Fibroblast of gingiva (primary cell): Measurements from ENCODE around the gene MED15.

ENCODE experiments used
- DNase-seq: peaks from one replicate; pipeline ENCODE4 v3.0.0-alpha.2; 2011; ENCODE audit warnings: low read depth

Gene MED15

DNA sequence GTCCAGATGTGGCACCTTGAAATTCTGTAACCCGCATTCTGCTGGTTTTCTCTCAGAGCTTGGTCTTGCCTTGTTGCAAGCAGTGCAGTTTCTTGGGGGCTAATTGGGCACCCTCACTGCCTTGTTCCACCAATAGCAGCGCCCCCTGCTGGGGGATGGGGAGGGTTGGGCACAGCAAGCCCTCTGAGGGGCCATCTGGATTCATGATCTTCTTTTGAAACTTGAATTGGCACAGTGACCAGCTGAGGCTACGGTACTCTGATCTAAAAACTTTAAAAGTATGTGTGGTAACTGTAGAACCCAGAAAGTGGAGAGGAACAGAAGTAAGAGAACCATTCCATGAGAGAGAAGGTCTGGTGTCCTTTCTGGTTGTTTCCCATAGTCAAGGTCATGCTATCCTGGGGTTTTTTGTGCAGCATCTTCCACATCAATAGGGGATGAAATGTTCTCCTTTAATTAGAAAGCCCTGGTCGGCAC is 64.2 kb downstream of the MED15 start:
- DNase-seq, result peak; percentile 30

DNA sequence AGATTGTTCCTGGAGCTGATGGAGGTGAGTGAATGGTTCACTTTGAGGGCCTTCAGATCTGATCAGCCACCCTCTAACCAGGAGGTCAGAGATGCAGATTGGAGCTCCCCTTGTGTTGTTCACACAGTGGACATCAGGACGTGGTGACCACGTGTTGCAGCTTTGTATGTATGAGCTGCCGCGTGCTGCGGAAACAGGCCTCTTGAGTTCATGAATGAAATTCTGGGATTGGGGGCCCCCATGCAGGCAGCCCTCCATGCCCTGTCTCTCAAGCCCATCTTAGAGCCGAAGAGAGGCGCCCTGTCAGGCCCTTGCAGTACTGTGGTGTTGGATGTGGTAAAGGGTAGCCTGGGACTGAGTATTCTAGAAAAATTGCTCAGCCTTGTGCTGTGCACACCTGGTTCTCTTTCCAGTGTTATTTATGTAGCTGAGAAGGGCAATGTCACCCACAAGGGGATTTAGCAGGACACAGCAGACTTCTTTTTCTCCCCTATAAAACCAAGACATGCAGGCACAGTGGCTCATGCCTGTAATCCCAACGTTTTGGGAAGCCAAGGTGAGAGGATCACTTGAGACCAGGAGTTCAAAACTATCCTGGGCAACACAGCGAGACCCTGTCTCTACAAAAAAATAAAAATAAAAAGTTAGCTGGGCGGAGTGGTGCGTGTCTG is 64.9 kb downstream of the MED15 start:
- no peak for DNase-seq

DNA sequence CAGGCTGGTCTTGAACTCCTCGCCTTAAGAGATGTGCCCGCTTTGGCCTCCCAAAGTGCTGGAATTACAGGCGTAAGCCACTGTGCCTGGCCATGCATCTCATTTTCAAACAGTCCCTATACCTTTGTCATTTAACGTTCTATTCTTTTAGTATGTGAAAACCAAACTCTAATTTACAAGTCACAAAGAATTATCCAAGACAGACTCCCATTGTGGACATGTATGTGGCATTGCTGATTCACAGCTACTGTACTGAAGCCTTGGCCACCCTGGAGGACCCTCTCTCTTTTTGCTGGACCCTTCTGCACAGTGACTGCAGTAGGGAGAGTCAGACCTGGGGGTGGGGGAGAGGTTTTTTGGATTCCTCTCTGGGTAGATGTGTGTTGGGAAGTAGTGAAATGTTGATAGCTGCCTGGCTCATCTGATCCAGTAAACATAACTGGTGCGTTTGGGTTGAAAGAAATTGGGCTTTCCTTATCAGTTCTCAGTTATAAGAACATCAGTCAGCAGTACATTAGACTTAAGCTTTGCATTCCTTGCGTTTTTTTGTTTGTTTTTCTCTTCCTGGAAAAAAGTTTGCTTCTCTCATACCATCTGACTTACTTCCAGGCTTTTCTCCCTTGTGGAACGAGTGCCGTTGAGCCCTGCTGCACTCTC is 65.9 kb downstream of the MED15 start:
- no peak for DNase-seq

DNA sequence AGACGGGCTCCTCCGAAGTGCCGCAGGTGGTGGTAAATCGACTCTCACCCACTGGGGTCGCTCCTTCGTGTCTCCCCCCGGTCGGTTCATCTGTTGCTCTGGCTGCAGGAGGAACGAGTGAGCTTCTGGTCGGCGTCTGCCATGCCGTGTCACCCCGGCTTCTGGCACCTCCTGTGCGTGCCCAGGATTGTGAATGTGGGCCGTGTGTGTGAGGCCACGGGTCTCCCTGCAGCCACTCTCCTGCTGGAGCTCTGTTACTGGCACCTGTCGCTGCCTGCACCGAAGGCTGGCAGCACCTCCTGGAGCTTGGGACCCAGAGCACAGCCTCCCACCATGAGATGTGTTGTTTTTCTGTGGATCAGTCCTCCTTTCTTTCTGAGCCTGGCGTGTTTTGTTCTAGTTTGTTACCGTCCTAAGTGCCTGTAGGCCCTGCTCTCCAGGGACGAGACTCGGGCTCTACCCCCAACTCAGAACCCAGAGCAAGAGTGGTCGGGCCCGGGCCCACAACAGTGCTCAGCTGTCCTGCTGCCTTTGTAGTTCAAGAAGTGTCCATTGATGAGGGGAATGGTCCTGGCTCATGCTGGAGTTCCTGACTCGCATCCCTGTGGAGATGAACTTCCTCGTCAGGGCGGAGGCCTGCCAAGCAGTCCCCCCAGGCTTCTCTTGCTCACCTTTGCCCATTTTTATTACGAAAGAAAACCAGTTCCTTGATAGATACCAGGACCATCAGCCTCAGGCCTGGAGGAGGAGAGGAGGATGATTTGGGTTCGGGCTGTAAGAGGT is 66.6 kb downstream of the MED15 start:
- no peak for DNase-seq

DNA sequence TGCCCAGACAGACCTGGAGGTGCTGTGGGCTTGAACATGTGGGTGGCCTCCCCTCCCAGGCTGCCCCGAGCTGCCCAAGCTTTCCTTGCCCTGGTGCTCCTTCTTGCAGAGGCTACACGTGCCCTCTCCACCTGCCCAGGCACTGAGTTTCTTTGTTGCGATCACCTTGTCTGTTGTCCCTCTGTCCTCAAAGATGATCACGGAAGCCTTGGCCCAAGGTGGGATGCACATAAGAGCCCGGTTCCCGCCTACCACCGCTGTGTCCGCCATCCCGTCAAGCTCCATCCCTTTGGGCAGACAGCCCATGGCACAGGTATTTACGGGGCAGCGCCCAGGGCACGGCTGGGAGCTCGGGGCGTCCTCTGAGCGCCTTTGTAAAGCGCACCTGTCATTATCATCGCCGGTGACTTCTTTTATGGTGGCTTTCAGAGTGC is 67.5 kb downstream of the MED15 start:
- DNase-seq, result no peak

DNA sequence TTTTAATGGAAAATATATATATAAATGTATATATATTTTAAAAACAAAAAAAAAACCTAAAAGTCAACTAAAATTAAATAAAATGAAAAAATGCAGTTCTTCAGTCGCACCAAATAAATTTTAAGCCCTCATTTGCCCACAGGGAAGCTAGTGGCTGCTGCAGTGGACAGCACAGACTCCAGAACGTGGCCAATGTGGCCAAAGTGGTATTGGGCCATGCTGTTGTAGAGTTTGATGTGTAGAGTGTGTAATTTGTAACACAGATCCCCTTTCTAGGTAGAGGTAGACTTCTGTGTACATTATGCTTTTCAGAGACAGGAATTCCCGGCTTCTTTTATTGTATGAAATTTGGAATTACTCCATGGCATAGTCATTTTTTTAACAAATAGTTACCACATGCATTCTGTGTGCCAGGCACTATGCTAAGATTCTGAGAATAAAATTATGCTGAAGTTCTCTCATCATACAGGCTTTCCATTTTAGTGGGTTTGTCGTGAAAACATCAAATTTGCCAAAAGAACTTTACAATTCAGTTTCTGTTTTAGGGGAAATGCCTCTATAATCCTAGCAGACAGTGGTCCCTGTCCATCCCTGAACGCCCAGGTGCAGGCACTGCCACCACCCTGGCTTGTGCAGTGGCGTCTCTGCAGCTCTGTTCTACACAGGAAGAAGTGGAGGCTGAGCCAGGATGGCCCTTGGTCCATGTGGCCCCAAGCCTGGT is 68.5 kb downstream of the MED15 start:
- no peak for DNase-seq

DNA sequence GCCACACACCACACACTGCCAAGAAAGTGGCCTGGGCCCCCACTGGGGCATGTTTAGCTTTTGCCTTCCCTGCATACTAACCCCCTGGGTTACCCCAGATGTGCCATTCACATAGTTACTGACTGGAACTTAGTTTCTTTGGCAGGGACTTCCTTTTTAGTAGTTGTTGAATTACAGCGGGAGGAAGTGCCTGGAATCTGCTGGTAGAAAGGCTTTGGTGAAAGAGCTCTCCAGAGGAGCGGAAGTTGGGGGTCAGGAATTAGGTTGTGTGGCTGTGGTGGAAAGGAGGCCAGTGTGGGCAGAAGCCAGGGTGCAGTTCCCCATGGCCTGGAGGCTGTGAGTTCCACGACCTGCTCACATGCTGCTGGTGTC is 69.0 kb downstream of the MED15 start:
- DNase-seq, result no peak

DNA sequence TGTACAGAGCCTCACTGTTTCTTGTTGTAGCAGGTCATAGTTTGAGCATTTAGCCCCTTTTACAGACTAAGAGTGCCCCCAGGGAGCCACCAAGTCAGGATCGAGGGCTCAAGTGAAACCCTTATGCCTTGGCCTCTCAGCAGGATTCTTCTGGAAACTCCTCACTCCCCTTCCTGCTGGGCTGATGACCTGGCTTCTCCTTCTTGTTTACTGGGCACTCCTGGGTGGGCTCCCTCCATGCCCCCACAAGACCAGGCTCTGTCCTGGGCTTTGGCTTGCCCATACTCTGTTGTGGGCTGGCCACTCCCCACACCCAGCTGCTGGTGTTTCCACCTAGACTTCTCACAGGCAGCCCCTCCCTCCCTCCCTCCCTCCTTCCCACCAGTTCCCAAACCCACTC is 69.6 kb downstream of the MED15 start:
- no peak for DNase-seq

DNA sequence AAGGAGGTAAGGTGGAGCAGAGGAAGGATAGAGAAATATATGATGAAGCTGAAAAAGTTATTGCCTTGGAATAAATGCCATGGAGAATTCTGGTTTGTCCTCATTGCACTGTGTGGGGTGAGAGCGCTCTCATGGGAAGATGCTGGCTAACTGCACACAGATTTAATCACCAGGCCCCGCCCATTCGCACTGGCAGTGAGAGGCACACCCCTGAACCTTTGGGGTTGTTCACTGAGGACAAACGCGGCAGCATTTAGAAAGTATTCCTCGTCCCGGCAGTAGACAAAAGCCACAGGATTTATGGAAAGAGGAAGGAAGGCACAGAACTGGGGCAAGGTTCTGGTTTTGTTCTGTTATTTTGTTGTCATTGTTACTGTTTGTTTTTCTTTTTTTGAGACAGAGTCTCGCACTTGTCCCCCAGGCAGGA is 70.2 kb downstream of the MED15 start:
- DNase-seq, result no peak

DNA sequence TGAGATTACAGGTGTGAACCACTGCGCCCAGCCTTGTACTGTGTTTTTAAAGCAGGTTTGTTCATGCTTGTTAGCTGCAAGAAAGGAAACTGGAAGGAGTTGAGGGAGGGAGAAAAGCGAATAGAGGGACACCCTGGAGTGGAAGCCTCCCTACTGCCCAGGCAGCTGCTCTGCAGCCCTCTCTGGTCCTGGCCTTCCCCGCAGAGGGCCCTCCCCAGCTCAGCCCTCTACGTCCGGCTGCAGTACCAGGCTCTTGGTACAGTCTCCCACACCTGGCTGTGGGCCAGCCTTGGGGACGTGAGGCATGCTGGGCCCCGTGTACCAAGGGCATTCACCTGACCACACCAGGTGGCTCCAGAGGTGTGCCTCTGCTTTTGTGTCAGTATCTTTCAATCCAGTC is 70.8 kb downstream of the MED15 start:
- no peak for DNase-seq

DNA sequence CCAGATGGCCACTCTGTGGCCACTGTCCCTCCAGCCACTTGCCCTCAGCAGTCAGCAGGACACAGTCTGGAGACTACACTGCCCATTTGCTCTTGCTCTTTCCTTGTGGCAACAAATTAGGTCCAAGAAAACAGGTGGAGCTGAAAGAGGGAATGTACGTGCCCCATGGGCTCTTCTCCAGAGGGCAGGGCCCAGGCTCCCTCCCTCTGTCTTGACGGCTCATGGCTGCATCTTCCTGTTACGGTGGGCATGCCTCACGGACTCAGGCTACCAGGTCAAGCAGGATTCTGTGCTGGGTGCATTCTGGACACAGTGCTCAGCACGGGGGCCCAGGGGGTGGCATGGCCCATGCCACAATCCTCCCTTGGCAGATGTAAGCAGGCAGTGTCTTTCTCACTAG is 71.3 kb downstream of the MED15 start:
- DNase-seq, result no peak

DNA sequence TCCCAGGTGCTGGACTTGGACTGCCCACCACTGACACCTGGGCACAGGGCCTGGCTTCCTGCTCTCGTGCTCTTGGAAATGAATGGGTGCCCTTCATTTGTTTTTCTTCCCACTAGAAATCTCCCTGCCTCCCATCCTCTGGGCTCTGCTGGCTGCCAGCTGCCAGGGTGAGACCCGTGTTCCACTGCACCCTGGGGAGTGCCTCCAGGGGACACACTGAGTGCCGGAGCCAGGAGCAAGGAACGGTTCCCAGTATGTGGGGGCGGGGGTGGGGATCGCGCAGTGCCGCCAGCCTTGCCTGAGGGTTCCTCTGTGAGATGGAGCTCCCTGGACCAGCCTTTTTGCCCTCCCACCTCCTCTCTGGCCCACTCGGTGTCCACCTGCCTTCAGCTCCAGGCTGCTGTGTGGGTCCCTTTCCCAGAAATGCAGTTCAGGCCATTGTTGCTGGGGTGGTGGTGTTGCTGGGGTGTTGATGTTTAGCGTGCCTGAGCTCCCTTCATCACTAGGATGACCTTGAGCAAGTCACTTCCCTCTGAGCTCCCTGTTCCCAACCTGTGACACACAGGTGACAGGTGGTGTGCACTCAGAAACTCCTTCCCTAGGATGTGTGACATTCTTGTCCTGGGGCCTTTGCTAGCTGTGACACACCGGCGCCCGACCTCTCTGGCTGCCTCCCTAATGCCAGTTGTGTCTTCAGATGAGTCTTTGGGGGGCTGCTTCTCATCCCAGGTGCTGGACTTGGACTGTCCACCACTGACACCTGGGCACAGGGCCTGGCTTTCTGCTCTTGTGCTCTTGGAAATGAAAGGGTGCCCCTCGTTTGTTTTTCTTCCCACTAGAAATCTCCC is 72.1 kb downstream of the MED15 start:
- no peak for DNase-seq

DNA sequence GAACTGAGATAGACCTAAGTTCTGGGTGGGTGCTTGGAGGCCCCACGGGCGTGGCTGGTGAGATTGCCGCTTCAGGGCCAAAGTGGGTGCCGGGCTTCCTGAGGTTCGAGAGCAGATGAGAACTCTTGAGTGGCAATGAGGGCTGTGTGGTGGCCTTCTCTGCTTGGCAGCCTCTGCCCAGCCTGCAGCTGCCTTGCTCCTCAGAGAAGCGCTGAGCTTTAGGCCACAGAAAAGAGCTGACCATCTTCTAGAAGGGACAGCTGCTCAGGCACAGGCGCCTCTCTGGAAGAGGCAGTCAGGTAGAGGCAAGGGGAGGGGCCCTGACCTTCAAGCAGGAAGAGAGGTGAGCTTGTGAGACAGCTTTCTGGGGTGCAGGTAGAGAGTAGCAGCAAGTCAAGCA is 72.8 kb downstream of the MED15 start:
- no peak for DNase-seq

DNA sequence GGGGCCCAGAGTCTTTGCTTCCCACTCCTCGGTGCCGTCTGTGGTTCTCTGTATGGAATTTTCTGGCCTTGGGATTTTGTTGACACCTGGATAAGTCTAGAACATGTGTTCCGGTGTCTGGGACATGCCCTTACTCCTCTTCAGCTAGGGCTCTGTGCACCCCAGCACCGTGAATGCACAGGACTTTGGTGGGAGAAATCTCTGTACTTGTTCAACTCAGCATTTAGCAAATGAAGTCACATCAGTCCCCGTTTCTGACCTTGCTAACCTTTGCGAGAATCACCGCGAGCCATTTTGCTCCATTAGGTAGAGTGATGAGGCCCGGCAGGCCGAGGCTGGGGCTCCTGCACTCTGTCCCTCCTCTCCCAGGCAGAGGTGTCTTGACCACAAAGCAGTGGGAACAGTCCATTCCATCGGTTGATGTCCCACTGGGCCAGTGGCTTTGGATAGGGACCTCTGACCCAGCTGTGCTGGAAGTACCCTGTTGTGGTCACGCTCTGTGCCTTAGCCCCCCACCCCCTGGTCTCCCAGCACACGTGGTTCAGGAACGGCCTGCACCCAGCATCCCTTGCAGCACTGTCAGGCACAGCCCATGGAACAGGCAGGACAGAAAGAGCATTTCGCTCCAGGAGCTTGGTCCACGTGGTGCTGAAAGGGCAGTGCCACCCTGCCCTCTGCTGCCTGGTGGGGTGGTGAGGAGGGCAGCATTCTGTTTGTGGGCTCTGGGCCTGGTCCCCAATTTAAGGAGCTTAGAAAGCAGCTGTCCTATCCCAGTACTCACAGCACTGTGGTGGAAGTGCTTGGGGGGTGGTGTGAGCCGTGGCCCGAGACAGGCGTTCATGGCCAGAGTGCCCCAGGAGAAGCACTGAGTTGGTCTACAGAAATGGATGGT is 73.4 kb downstream of the MED15 start:
- DNase-seq, result no peak

DNA sequence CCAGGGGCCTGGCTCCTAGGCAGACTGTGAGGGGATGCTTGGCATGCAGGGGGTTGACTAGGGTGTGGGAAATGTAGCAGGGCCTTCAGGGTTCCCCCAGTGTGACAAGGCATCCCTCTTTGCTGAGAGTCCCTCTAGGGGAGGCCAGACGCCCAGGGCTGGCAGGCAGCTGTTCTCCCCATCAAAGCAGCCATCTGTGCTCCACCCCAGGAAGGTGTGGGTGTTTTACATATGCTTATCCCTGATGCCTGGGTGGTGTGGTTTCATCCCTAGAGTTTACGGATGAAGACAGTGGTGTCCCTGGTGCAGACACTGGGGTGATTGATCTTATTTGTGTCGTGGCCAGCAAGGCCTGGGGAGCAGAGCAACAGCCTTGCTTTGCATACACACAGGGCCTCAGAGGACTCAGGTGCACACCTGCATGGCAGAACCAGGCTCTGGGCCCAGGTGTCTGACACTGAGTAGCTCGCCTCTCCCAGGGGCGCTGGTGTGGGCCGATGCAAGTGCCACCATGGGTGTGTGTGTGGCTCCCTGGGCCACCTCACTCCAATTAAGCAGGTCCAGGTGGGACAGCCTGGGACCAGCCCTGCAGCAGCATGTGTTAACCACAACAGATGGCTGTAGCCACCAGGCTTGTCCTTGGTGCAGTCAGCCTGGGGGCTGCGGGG is 74.2 kb downstream of the MED15 start:
- no peak for DNase-seq

DNA sequence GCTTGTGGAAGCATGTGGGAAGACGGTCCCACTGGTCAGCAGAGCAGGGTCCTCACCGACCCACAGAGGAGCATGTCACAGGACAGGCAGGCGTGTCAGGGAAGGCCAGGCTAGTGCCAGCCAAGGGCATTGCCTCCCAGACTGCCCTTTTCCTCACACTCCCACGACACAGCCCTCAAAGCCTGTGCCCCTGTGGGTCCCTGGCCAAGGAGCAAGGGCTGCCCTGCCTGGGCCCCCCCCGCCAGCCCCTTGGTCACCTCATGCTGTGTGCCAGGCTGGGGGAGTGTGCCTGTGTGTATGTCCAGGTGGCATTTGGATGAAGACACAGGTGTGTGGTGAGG is 74.7 kb downstream of the MED15 start:
- DNase-seq, result no peak

DNA sequence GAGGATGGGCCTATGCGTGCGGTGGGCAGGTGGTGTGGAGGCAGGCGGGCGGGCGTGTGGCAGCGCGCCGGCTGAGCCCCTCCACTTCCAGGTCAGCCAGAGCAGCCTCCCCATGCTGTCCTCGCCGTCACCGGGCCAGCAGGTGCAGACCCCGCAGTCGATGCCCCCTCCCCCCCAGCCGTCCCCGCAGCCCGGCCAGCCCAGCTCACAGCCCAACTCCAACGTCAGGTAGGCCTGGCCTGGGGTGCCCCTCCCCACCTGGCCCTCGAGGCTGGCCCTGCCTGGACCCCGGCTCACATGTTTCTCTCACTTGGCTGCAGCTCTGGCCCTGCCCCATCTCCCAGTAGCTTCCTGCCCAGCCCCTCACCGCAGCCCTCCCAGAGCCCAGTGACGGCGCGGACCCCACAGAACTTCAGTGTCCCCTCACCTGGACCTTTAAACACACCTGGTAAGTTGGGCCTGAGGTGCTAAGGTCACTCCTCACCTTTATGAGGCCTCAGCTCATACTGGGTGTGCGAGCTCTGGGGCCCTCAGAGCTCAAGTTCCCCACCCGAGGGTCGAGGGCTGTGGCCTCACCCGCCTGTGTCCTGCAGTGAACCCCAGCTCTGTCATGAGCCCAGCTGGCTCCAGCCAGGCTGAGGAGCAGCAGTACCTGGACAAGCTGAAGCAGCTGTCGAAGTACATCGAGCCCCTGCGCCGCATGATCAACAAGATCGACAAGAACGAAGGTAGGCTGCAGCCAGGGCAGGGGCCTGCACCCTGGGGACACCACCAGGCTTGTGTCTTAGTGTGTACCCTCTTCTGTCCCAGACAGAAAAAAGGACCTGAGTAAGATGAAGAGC is 75.3 kb downstream of the MED15 start:
- DNase-seq, result no peak

DNA sequence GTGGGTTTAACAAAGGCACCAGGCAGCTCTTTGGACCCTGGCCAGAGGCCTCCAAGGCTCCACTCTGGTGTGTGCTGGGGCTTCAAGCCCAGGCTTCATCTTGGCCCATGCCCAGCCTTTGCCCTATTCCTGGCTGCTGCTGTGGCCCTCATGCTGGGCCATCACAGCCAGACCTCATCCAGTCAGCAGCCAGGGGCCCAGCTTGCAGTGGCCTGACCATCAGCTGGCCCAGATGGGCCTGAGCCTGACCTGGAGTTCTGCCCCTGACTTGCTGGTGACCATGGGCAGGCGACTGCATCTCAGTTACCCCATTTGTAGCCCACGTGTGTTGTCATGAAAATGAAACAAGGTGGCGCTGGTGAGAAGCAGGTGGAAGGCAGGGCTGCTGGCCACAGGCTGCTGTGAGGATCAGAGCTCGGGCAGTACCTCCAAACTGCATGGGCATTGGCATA is 76.1 kb downstream of the MED15 start:
- no peak for DNase-seq
